Natural killer cell (primary cell): ENCODE results near the gene RBM47. TPM values are rescaled to one million over a fixed set of nuclear protein-coding genes. Genes with fewer than 3 reads are reported as not detected.

Experiments used
- ATAC-seq, 3 donors: fragments of 150-1000 bp in 2 of 3; fragments of 200-7000 bp in 1 of 3; cut with Tn5 transposase; 1 replicate in 1 of 3; 2 replicates in 2 of 3; pipeline ENCODE4 v1.10.0; 2021; ENCODE audit warnings: mild to moderate bottlenecking in 2 of 3, moderate library complexity in 2 of 3
- DNase-seq, 2 donors: peaks; one replicate each; pipeline versions ENCODE4 v3.0.0 to v3.0.0-alpha.2; 2013 to 2021; ENCODE audit warnings: mixed read lengths in 1 of 2
- H3K27ac ChIP-seq: one replicate; pipeline ENCODE4 v1.5.1; 2013; ENCODE audit warnings: mild to moderate bottlenecking, low read length
- H3K27me3 ChIP-seq: one replicate; pipeline ENCODE4 v1.6.1; 2013; ENCODE audit warnings: low read length; ENCODE audit not compliant: control insufficient read depth, insufficient read depth
- H3K36me3 ChIP-seq: one replicate; pipeline ENCODE4 v1.6.1; 2013; ENCODE audit warnings: low read length; ENCODE audit not compliant: control insufficient read depth, insufficient read depth
- H3K4me1 ChIP-seq: one replicate; pipeline ENCODE4 v1.6.1; 2013; ENCODE audit warnings: low read length; ENCODE audit not compliant: control insufficient read depth, insufficient read depth
- H3K4me3 ChIP-seq: one replicate; pipeline ENCODE4 v1.5.1; 2013; ENCODE audit warnings: low read length
- H3K9me3 ChIP-seq: one replicate; pipeline ENCODE4 v1.6.1; 2013; ENCODE audit warnings: low read length; ENCODE audit not compliant: control insufficient read depth, insufficient read depth
- H3K27ac Mint-ChIP-seq, 2 donors: one replicate each; pipeline ENCODE4 v1.8.0; 2022; ENCODE audit warnings: mild to moderate bottlenecking in 2 of 2, mixed read lengths in 2 of 2, moderate library complexity in 1 of 2
- H3K27me3 Mint-ChIP-seq, 2 donors: one replicate each; pipeline ENCODE4 v1.8.0; 2022; ENCODE audit warnings: low read depth in 2 of 2, mixed read lengths in 2 of 2
- H3K36me3 Mint-ChIP-seq: one replicate; pipeline ENCODE4 v1.8.0; 2022; ENCODE audit warnings: mixed read lengths
- H3K4me1 Mint-ChIP-seq, 2 donors: one replicate each; pipeline ENCODE4 v1.8.0; 2022; ENCODE audit warnings: mixed read lengths in 2 of 2
- H3K4me3 Mint-ChIP-seq: one replicate; pipeline ENCODE4 v1.8.0; 2022; ENCODE audit warnings: mild to moderate bottlenecking, moderate library complexity, mixed read lengths
- H3K9me3 Mint-ChIP-seq, 2 donors: one replicate each; pipeline ENCODE4 v1.8.0; 2022; ENCODE audit warnings: mixed read lengths in 2 of 2
- WGBS: methylation state at CpG from one replicate; pipeline ENCODE4 v1.1.7; 2013; ENCODE audit warnings: missing lambda C conversion rate; ENCODE audit not compliant: insufficient coverage; 5-methylcytosine and 5-hydroxymethylcytosine counted together
- intact Hi-C: fragments of 100-400 bp; cut with micrococcal nuclease; formaldehyde crosslinking; loops from one replicate; pipeline ENCODE4 v1.14.2; 2022
- total RNA-seq, 4 donors: library from RNA; stranded (reverse); fragments of 120-200 nt in 1 of 4; gene quantifications; one replicate each; pipeline versions ENCODE4 v1.2.3 to v1.2.4, GENCODE V29; 2013 to 2022
- TF ChIP-seq, protein P1 (sequence below): fragments of 200-600 bp; IDR thresholded peaks from one replicate; pipeline ENCODE4 v1.8.0; 2022; ENCODE audit warnings: antibody characterized with exemption

Gene RBM47
- total RNA-seq, 3 donors from 2014 or later (not counting 1 experiment from before 2014, with no cell fraction given): 2.0 to 7.7 (median 3.9) TPM

DNA sequence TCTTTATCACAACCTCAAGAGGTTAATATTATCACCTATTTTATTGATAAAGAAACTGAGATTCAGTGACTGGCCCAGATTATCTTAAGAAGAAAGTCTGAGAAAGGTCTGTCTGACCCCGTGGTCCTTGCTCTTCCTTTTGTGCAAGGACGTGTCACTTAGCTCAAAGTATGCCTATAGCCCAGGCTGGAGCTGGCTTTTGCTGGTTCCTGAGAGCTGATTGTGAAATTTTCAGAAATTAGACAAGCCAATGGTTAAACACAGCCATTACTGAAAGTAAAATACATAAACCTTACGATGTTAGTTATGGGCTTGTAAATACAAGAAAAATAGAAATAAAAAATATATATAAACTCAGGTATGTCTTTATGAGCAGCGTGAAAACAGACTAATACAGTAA lies 224.5 kb downstream of the RBM47 start:
- H3K36me3 Mint-ChIP-seq: no peaks in the 10 kb centered on the region
- intact Hi-C loops: no loop called here
- Histone ChIP-seq H3K36me3 (no peaks in the 10 kb centered on the region), H3K4me1 (no peaks in the 10 kb centered on the region), H3K27me3 (no peaks in the 10 kb centered on the region), H3K27ac (no peak overlapping the region), H3K9me3 (peaks cover 5% of the 10 kb centered on the region), H3K4me3 (no peak overlapping the region)
- no peaks in the 10 kb centered on the region for H3K4me1 Mint-ChIP-seq
- ATAC-seq (no peak), DNase-seq (no peak)
- H3K27ac Mint-ChIP-seq: no peak overlapping the region
- H3K27me3 Mint-ChIP-seq: peaks cover 0 to 3% of the 10 kb centered on the region in 2 donors
- TF ChIP-seq, protein P1, sequence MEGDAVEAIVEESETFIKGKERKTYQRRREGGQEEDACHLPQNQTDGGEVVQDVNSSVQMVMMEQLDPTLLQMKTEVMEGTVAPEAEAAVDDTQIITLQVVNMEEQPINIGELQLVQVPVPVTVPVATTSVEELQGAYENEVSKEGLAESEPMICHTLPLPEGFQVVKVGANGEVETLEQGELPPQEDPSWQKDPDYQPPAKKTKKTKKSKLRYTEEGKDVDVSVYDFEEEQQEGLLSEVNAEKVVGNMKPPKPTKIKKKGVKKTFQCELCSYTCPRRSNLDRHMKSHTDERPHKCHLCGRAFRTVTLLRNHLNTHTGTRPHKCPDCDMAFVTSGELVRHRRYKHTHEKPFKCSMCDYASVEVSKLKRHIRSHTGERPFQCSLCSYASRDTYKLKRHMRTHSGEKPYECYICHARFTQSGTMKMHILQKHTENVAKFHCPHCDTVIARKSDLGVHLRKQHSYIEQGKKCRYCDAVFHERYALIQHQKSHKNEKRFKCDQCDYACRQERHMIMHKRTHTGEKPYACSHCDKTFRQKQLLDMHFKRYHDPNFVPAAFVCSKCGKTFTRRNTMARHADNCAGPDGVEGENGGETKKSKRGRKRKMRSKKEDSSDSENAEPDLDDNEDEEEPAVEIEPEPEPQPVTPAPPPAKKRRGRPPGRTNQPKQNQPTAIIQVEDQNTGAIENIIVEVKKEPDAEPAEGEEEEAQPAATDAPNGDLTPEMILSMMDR: no peak
- no peak overlapping the region for H3K4me3 Mint-ChIP-seq
- WGBS: 84% methylated on average over 3 of the region's 4 CpGs
- peaks cover 0 to 2% of the 10 kb centered on the region in 2 donors for H3K9me3 Mint-ChIP-seq

- ATAC-seq: no peak
- Histone ChIP-seq H3K4me1 (no peaks in the 10 kb centered on the region), H3K4me3 (no peak overlapping the region), H3K9me3 (peaks cover 5% of the 10 kb centered on the region), H3K27me3 (no peaks in the 10 kb centered on the region), H3K36me3 (no peaks in the 10 kb centered on the region), H3K27ac (no peak overlapping the region)
- peaks cover 0 to 2% of the 10 kb centered on the region in 2 donors for H3K9me3 Mint-ChIP-seq
- DNase-seq: no peak
- intact Hi-C loops: no loop called here
- no peak overlapping the region for H3K27ac Mint-ChIP-seq
- H3K4me3 Mint-ChIP-seq: no peak overlapping the region
- no peaks in the 10 kb centered on the region for H3K4me1 Mint-ChIP-seq
- H3K27me3 Mint-ChIP-seq: peaks cover 3 to 8% of the 10 kb centered on the region in 2 donors
- TF ChIP-seq, protein P1: no peak
- H3K36me3 Mint-ChIP-seq: no peaks in the 10 kb centered on the region
- WGBS: 94% methylated on average over 5 of the region's 5 CpGs
Measured at GRCh38 chr4:40403081-40403480, 226.6 kb downstream of the RBM47 start.

GRCh38 chr4:40402556-40402955 lies 227.1 kb downstream of the RBM47 start:
- no peaks in the 10 kb centered on the region for H3K4me1 Mint-ChIP-seq
- peaks cover 5% of the 10 kb centered on the region for H3K9me3 ChIP-seq
- peaks cover 3 to 8% of the 10 kb centered on the region in 2 donors for H3K27me3 Mint-ChIP-seq
- H3K4me1 ChIP-seq: no peaks in the 10 kb centered on the region
- intact Hi-C loops: no loop called here
- H3K27ac ChIP-seq: no peak overlapping the region
- H3K9me3 Mint-ChIP-seq: no peaks in the 10 kb centered on the region
- no peaks in the 10 kb centered on the region for H3K36me3 Mint-ChIP-seq
- H3K36me3 ChIP-seq: no peaks in the 10 kb centered on the region
- no peak overlapping the region for H3K27ac Mint-ChIP-seq
- DNase-seq (no peak), ATAC-seq (no peak)
- no peaks in the 10 kb centered on the region for H3K27me3 ChIP-seq
- TF ChIP-seq, protein P1: no peak
- 80% methylated on average over 1 of the region's 1 CpG for WGBS
- H3K4me3 Mint-ChIP-seq: no peak overlapping the region
- no peak overlapping the region for H3K4me3 ChIP-seq

DNA sequence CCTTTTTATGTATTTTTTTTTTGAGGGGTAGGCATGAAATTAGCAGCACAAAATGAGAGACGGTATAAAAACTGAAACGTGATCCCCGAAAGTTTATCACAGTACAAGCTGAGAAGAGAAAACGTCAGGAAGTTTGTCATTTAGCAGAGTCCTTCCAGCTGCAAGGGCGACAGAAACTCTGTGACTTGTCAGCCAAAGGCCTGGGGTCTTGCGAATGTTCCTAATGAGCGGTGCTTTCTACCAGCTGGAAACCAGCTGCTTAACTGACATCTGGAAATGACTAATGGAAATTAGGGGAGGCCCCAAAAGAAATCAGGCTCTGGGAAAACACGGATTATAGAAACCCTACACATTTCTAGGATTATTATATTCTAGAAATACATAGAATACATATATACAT lies 228.0 kb downstream of the RBM47 start:
- Histone ChIP-seq H3K27ac (no peak overlapping the region), H3K4me3 (no peak overlapping the region), H3K9me3 (peaks cover 3% of the 10 kb centered on the region), H3K36me3 (no peaks in the 10 kb centered on the region), H3K27me3 (no peaks in the 10 kb centered on the region), H3K4me1 (no peaks in the 10 kb centered on the region)
- DNase-seq (no peak), ATAC-seq (no peak)
- H3K36me3 Mint-ChIP-seq: no peaks in the 10 kb centered on the region
- intact Hi-C loops: no loop called here
- no peaks in the 10 kb centered on the region for H3K9me3 Mint-ChIP-seq
- H3K27me3 Mint-ChIP-seq: peaks cover 3 to 8% of the 10 kb centered on the region in 2 donors
- no peak overlapping the region for H3K27ac Mint-ChIP-seq
- WGBS: 95% methylated on average over 7 of the region's 8 CpGs
- no peak overlapping the region for H3K4me3 Mint-ChIP-seq
- TF ChIP-seq, protein P1: no peak
- H3K4me1 Mint-ChIP-seq: no peaks in the 10 kb centered on the region
